ENCODE data around the gene CD24.
A peak's percentile ranks its signal among the peaks of the same experiment; 100 is the strongest.

Gene CD24

DNA sequence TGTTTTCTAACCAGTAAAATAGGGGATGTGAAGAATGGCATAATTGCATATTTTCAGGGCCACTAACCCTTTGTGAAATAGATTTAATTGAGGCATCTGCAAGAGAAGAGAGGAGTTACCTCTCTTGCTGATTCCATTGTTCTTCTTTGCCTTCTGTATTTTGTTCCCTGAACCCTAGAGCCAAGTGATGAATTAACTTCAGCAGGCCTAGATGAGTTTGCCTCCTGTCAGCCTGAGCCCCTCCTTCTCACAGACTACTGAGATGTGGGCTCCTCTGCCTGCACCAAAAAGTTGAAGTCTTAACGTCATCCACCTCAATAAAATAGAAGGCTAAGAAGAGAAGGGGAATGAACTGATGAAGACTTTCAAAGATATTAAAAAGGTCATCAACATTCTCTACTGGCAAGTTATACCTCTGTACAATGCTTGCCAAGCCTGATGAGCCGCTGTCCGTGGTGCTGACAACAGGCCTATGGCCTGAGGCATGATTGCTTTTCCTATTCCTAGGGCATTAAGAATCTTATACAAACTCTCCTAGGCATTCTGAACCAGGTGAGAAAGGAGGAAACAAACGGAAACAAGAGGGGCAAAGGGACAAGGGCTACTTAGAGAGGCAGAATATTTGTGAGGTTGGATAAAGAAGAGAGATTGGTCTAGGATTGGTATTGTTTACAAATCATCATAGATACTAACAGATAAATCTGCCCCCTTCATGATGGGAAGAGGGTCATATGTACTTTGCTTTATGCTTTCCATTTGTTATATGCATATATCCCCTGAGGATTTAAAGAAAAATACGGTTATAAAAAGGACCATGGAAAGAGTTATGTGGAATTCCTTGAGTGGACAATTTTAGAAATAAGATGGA, 46.8 kb downstream of the CD24 start:
- H2BK15ac ChIP-seq (ENCODE audit: low read depth, poor library complexity, severe bottlenecking), result no peak overlapping the region
- peaks cover 10 to 14% of the 10 kb centered on the region in 2 experiments for H3K27me3 ChIP-seq (ENCODE audit: control insufficient read depth in 1 of 2, insufficient read depth in 1 of 2, low read length in 2 of 2)
- H2BK5ac ChIP-seq (ENCODE audit: low read depth, low read length, poor library complexity, severe bottlenecking), result no peak overlapping the region
- no peak overlapping the region for H3K14ac ChIP-seq (ENCODE audit: low read length in 2 of 2)
- no peak overlapping the region for H2BK12ac ChIP-seq (ENCODE audit: low read length in 2 of 2)
- no peak overlapping the region for H3K18ac ChIP-seq (ENCODE audit: low read depth in 1 of 2, low read length in 2 of 2)
- H3K9ac ChIP-seq (ENCODE audit: low read length), result no peak overlapping the region
- no peaks in the 10 kb centered on the region for H3K9me3 ChIP-seq (ENCODE audit: control insufficient read depth, low read length)
- DNase-seq, result peak; percentile 52
- H3K79me1 ChIP-seq (replicated peaks; ENCODE audit: low read length, poor library complexity, severe bottlenecking), result no peaks in the 10 kb centered on the region
- H4K8ac ChIP-seq (ENCODE audit: low read length), result no peak overlapping the region
- H3K4me2 ChIP-seq (ENCODE audit: low read length, poor library complexity, severe bottlenecking), result no peak overlapping the region
- H3K4me3 ChIP-seq (ENCODE audit: insufficient read depth in 1 of 2, low read depth in 1 of 2, low read length in 2 of 2), result no peak overlapping the region
- H3K27ac ChIP-seq (ENCODE audit: low read length, poor library complexity, severe bottlenecking), result no peak overlapping the region
- H2AFZ ChIP-seq (ENCODE audit: low read depth, low read length), result no peak overlapping the region
- no peaks in the 10 kb centered on the region for H3K36me3 ChIP-seq (ENCODE audit: control insufficient read depth in 1 of 2, insufficient read depth in 2 of 2, low read depth in 1 of 2, low read length in 2 of 2)
- H3K23ac ChIP-seq (ENCODE audit: low read length in 2 of 2), result no peak overlapping the region
- no peak overlapping the region for H4K91ac ChIP-seq (ENCODE audit: low read length)
- 19% methylated on average over 4 of the region's 5 CpGs for WGBS
- H2AK5ac ChIP-seq (ENCODE audit: low read length, severe bottlenecking), result no peak overlapping the region
- H3K4ac ChIP-seq (ENCODE audit: low read depth in 1 of 2, low read length in 2 of 2), result no peak overlapping the region
- H3K4me1 ChIP-seq (ENCODE audit: control insufficient read depth, insufficient read depth, low read depth, low read length), result no peaks in the 10 kb centered on the region
- no peak overlapping the region for H2BK120ac ChIP-seq (ENCODE audit: low read depth, low read length)

DNA sequence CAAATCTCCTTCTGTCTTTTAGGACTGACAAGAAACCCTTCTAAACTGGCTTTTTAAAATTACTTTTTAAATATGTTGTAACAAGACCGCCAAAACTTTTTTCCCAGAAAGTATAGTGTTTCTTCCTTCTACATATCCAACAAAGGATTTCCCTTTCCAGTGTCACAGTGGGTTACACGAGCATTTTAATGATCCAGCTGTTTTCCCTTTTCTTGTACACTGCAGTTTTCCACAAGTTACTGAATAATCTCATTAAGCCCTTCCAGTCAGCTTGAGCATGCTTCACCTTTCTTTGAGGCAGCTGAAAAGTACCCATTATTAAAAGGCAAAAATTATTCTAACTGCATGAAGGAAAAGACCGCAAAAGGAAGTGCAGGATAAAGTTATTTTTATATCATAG, 48.6 kb downstream of the CD24 start:
- H3K18ac ChIP-seq (ENCODE audit: low read depth in 1 of 2, low read length in 2 of 2), result no peak overlapping the region
- H3K79me1 ChIP-seq (replicated peaks; ENCODE audit: low read length, poor library complexity, severe bottlenecking), result no peaks in the 10 kb centered on the region
- no peaks in the 10 kb centered on the region for H3K9me3 ChIP-seq (ENCODE audit: control insufficient read depth, low read length)
- no peak overlapping the region for H2BK5ac ChIP-seq (ENCODE audit: low read depth, low read length, poor library complexity, severe bottlenecking)
- no peak overlapping the region for H3K4me3 ChIP-seq (ENCODE audit: insufficient read depth in 1 of 2, low read depth in 1 of 2, low read length in 2 of 2)
- no peaks in the 10 kb centered on the region for H3K4me1 ChIP-seq (ENCODE audit: control insufficient read depth, insufficient read depth, low read depth, low read length)
- DNase-seq, result no peak
- H3K14ac ChIP-seq (ENCODE audit: low read length in 2 of 2), result no peak overlapping the region
- no peak overlapping the region for H2BK120ac ChIP-seq (ENCODE audit: low read depth, low read length)
- H2BK12ac ChIP-seq (ENCODE audit: low read length in 2 of 2), result no peak overlapping the region
- no peak overlapping the region for H4K8ac ChIP-seq (ENCODE audit: low read length)
- no peak overlapping the region for H3K27ac ChIP-seq (ENCODE audit: low read length, poor library complexity, severe bottlenecking)
- H2AK5ac ChIP-seq (ENCODE audit: low read length, severe bottlenecking), result no peak overlapping the region
- no peak overlapping the region for H4K91ac ChIP-seq (ENCODE audit: low read length)
- peaks cover 7 to 14% of the 10 kb centered on the region in 2 experiments for H3K27me3 ChIP-seq (ENCODE audit: control insufficient read depth in 1 of 2, insufficient read depth in 1 of 2, low read length in 2 of 2)
- H3K4me2 ChIP-seq (ENCODE audit: low read length, poor library complexity, severe bottlenecking), result no peak overlapping the region
- no peak overlapping the region for H3K9ac ChIP-seq (ENCODE audit: low read length)
- WGBS, result 75% methylated on average over 3 of the region's 3 CpGs
- H3K4ac ChIP-seq (ENCODE audit: low read depth in 1 of 2, low read length in 2 of 2), result no peak overlapping the region
- no peak overlapping the region for H3K23ac ChIP-seq (ENCODE audit: low read length in 2 of 2)
- no peak overlapping the region for H2AFZ ChIP-seq (ENCODE audit: low read depth, low read length)
- no peak overlapping the region for H2BK15ac ChIP-seq (ENCODE audit: low read depth, poor library complexity, severe bottlenecking)
- no peaks in the 10 kb centered on the region for H3K36me3 ChIP-seq (ENCODE audit: control insufficient read depth in 1 of 2, insufficient read depth in 2 of 2, low read depth in 1 of 2, low read length in 2 of 2)

DNA sequence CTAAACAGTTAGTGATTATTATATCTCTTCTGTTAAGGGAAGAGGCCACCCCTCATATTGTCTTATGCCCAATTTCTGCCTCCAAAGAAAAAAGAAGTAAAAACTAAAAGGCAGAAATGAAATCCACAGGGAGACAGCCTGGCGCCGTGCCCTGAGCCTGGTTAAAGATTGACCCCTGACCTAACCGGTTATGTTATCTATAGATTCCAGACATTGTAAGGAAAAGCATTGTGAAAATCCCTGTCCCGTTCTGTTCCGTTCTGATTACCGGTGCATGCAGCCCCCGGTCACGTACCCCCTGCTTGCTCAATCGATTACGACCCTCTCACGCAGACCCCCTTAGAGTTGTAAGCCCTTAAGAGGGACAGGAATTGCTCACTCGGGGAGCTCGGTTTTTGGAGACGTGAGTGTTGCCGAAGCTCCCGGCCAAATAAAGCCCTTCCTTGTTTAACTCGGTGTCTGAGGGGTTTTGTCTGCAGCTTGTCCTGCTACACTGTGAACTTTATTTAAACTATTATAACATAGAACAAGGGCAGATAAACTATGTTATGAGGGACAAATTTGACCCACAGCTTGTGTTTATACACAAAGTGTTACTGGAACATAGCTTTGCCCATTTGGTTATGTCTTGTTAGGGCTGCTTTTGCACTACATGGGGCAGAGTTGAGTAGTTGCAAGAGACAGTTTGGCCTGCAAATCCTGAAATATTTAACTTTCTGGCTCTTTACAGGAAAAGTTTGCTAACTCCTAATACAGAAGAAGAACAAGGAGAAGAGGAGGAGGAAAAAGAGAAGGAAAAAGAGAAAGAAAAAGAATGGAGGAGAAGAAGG, 49.6 kb downstream of the CD24 start:
- no peak overlapping the region for H3K23ac ChIP-seq (ENCODE audit: low read length in 2 of 2)
- no peak overlapping the region for H3K4ac ChIP-seq (ENCODE audit: low read depth in 1 of 2, low read length in 2 of 2)
- H3K14ac ChIP-seq (ENCODE audit: low read length in 2 of 2), result no peak overlapping the region
- peaks cover 5 to 15% of the 10 kb centered on the region in 2 experiments for H3K27me3 ChIP-seq (ENCODE audit: control insufficient read depth in 1 of 2, insufficient read depth in 1 of 2, low read length in 2 of 2)
- no peak overlapping the region for H4K91ac ChIP-seq (ENCODE audit: low read length)
- H3K18ac ChIP-seq (ENCODE audit: low read depth in 1 of 2, low read length in 2 of 2), result no peak overlapping the region
- H3K4me1 ChIP-seq (ENCODE audit: control insufficient read depth, insufficient read depth, low read depth, low read length), result no peaks in the 10 kb centered on the region
- no peak overlapping the region for H3K27ac ChIP-seq (ENCODE audit: low read length, poor library complexity, severe bottlenecking)
- no peak overlapping the region for H4K8ac ChIP-seq (ENCODE audit: low read length)
- H2BK5ac ChIP-seq (ENCODE audit: low read depth, low read length, poor library complexity, severe bottlenecking), result no peak overlapping the region
- H3K4me2 ChIP-seq (ENCODE audit: low read length, poor library complexity, severe bottlenecking), result no peak overlapping the region
- no peak overlapping the region for H2BK120ac ChIP-seq (ENCODE audit: low read depth, low read length)
- no peak for DNase-seq
- H2AK5ac ChIP-seq (ENCODE audit: low read length, severe bottlenecking), result no peak overlapping the region
- H2AFZ ChIP-seq (ENCODE audit: low read depth, low read length), result no peak overlapping the region
- no peak overlapping the region for H3K9ac ChIP-seq (ENCODE audit: low read length)
- 65% methylated on average over 12 of the region's 17 CpGs for WGBS
- H2BK12ac ChIP-seq (ENCODE audit: low read length in 2 of 2), result no peak overlapping the region
- H3K9me3 ChIP-seq (ENCODE audit: control insufficient read depth, low read length), result no peaks in the 10 kb centered on the region
- no peak overlapping the region for H2BK15ac ChIP-seq (ENCODE audit: low read depth, poor library complexity, severe bottlenecking)
- H3K36me3 ChIP-seq (ENCODE audit: control insufficient read depth in 1 of 2, insufficient read depth in 2 of 2, low read depth in 1 of 2, low read length in 2 of 2), result no peaks in the 10 kb centered on the region
- H3K79me1 ChIP-seq (replicated peaks; ENCODE audit: low read length, poor library complexity, severe bottlenecking), result no peaks in the 10 kb centered on the region
- no peak overlapping the region for H3K4me3 ChIP-seq (ENCODE audit: insufficient read depth in 1 of 2, low read depth in 1 of 2, low read length in 2 of 2)

DNA sequence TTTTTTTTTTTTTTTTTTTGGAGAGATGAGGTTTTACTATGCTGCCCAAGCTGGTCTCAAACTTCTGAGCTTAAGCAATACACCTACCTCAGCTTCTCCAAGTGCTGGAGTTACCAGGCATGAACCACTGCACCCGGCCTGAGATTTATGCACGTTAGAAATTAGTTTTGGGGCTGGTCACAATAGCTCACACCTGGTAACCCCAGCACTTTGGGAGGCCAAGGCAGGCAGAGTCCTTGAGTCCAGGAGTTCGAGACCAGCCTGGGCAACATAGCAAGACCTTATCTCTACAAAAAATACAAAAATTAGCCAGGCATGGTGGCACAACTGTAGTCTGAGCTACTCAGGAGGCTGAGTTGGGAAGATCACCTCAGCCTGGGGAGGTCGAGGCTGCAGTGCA, 51.9 kb downstream of the CD24 start:
- H3K4me3 ChIP-seq (ENCODE audit: insufficient read depth in 1 of 2, low read depth in 1 of 2, low read length in 2 of 2), result no peak overlapping the region
- H3K23ac ChIP-seq (ENCODE audit: low read length in 2 of 2), result no peak overlapping the region
- DNase-seq, result no peak
- no peak overlapping the region for H3K9ac ChIP-seq (ENCODE audit: low read length)
- H3K27me3 ChIP-seq (ENCODE audit: control insufficient read depth in 1 of 2, insufficient read depth in 1 of 2, low read length in 2 of 2), result peaks cover 6 to 25% of the 10 kb centered on the region in 2 experiments
- H4K8ac ChIP-seq (ENCODE audit: low read length), result no peak overlapping the region
- no peaks in the 10 kb centered on the region for H3K9me3 ChIP-seq (ENCODE audit: control insufficient read depth, low read length)
- no peak overlapping the region for H4K91ac ChIP-seq (ENCODE audit: low read length)
- H2AFZ ChIP-seq (ENCODE audit: low read depth, low read length), result no peak overlapping the region
- H2BK120ac ChIP-seq (ENCODE audit: low read depth, low read length), result no peak overlapping the region
- H3K14ac ChIP-seq (ENCODE audit: low read length in 2 of 2), result no peak overlapping the region
- H2AK5ac ChIP-seq (ENCODE audit: low read length, severe bottlenecking), result no peak overlapping the region
- no peak overlapping the region for H2BK5ac ChIP-seq (ENCODE audit: low read depth, low read length, poor library complexity, severe bottlenecking)
- no peak overlapping the region for H3K4me2 ChIP-seq (ENCODE audit: low read length, poor library complexity, severe bottlenecking)
- no peak overlapping the region for H3K18ac ChIP-seq (ENCODE audit: low read depth in 1 of 2, low read length in 2 of 2)
- H3K4me1 ChIP-seq (ENCODE audit: control insufficient read depth, insufficient read depth, low read depth, low read length), result no peaks in the 10 kb centered on the region
- no peak overlapping the region for H2BK12ac ChIP-seq (ENCODE audit: low read length in 2 of 2)
- H3K79me1 ChIP-seq (replicated peaks; ENCODE audit: low read length, poor library complexity, severe bottlenecking), result no peaks in the 10 kb centered on the region
- no peak overlapping the region for H3K4ac ChIP-seq (ENCODE audit: low read depth in 1 of 2, low read length in 2 of 2)
- no peak overlapping the region for H3K27ac ChIP-seq (ENCODE audit: low read length, poor library complexity, severe bottlenecking)
- H2BK15ac ChIP-seq (ENCODE audit: low read depth, poor library complexity, severe bottlenecking), result no peak overlapping the region
- WGBS, result 66% methylated on average over 4 of the region's 4 CpGs
- H3K36me3 ChIP-seq (ENCODE audit: control insufficient read depth in 1 of 2, insufficient read depth in 2 of 2, low read depth in 1 of 2, low read length in 2 of 2), result no peaks in the 10 kb centered on the region
